ENCODE results near the gene GRAMD4.

- TF ChIP-seq CTCF (conservative IDR thresholded peaks at IDR 0.05; ENCODE audit: low read length) (no peak), EZH2phosphoT487 (IDR thresholded peaks at IDR 0.05; ENCODE audit: borderline replicate concordance, low read depth, low read length) (no peak)
These were observed 11.0 kb upstream of the GRAMD4 start for GRCh38 chr22:46609175-46609690.
